H9 (cell line): ENCODE measurements around the gene HCN2. TPM values are rescaled to one million over a fixed set of nuclear protein-coding genes. Genes with fewer than 3 reads are reported as not detected.

Experiments
- DNase-seq: peaks from one replicate; pipeline ENCODE4 v3.0.0-alpha.2; 2017
- H2AFZ ChIP-seq: one replicate; pipeline ENCODE4 v1.6.1; 2013; ENCODE audit warnings: mild to moderate bottlenecking, low read length, control low read depth, moderate library complexity
- H2AK5ac ChIP-seq: 2 replicates; pipeline ENCODE4 v1.6.1; 2013; ENCODE audit warnings: low read length, control low read depth, mixed read lengths; ENCODE audit not compliant: insufficient read length
- H2BK120ac ChIP-seq: one replicate; pipeline ENCODE4 v1.6.1; 2013; ENCODE audit warnings: low read depth, mild to moderate bottlenecking, low read length, control low read depth, inconsistent platforms; ENCODE audit not compliant: poor library complexity, severe bottlenecking
- H2BK12ac ChIP-seq: 2 replicates; pipeline ENCODE4 v1.6.1; 2013; ENCODE audit warnings: low read length, control low read depth, mixed read lengths, low read depth; ENCODE audit not compliant: insufficient read length
- H2BK15ac ChIP-seq: 2 replicates; pipeline ENCODE4 v1.6.1; 2013; ENCODE audit warnings: low read depth, low read length, control low read depth
- H2BK20ac ChIP-seq: one replicate; pipeline ENCODE4 v1.6.1; 2013; ENCODE audit warnings: low read depth, mild to moderate bottlenecking, low read length, control low read depth, inconsistent platforms; ENCODE audit not compliant: poor library complexity, severe bottlenecking
- H2BK5ac ChIP-seq: 2 replicates; pipeline ENCODE4 v1.6.1; 2013; ENCODE audit warnings: low read length, control low read depth, mixed read lengths; ENCODE audit not compliant: insufficient read length
- H3K14ac ChIP-seq: 2 replicates; pipeline ENCODE4 v1.6.1; 2013; ENCODE audit warnings: low read length, control low read depth; ENCODE audit not compliant: insufficient read depth
- H3K18ac ChIP-seq: 2 replicates; pipeline ENCODE4 v1.6.1; 2013; ENCODE audit warnings: low read depth, mild to moderate bottlenecking, mixed read lengths, low read length, control low read depth; ENCODE audit not compliant: insufficient read length
- H3K23ac ChIP-seq: 2 replicates; pipeline ENCODE4 v1.6.1; 2013; ENCODE audit warnings: low read length, control low read depth, mixed read lengths, low read depth; ENCODE audit not compliant: insufficient read length
- H3K23me2 ChIP-seq: 2 replicates; pipeline ENCODE4 v1.6.1; 2013; ENCODE audit warnings: low read depth, mild to moderate bottlenecking, mixed read lengths, low read length, control low read depth; ENCODE audit not compliant: insufficient read length, poor library complexity, severe bottlenecking
- H3K27ac ChIP-seq: 2 replicates; pipeline ENCODE4 v1.5.1; 2013; ENCODE audit warnings: low read length, control low read depth, mixed read lengths, low read depth; ENCODE audit not compliant: insufficient read length
- H3K27me3 ChIP-seq: 2 replicates; pipeline ENCODE4 v1.6.1; 2013; ENCODE audit warnings: low read length, control low read depth, inconsistent platforms; ENCODE audit not compliant: insufficient read depth
- H3K4ac ChIP-seq: 2 replicates; pipeline ENCODE4 v1.6.1; 2013; ENCODE audit warnings: low read depth, mild to moderate bottlenecking, control low read depth, inconsistent platforms, low read length, moderate library complexity
- H3K4me1 ChIP-seq: 2 replicates; pipeline ENCODE4 v1.6.1; 2013; ENCODE audit warnings: low read length, control low read depth, inconsistent platforms; ENCODE audit not compliant: insufficient read depth
- H3K4me2 ChIP-seq: 2 replicates; pipeline ENCODE4 v1.6.1; 2013; ENCODE audit warnings: low read length, control low read depth, mixed read lengths; ENCODE audit not compliant: insufficient read length, insufficient read depth
- H3K56ac ChIP-seq: 2 replicates; pipeline ENCODE4 v1.6.1; 2013; ENCODE audit warnings: low read depth, mild to moderate bottlenecking, mixed read lengths, low read length, control low read depth; ENCODE audit not compliant: insufficient read length
- H3K79me1 ChIP-seq: 2 replicates; pipeline ENCODE4 v1.6.1; 2013; ENCODE audit warnings: low read depth, mild to moderate bottlenecking, moderate library complexity, low read length, control low read depth, inconsistent platforms; ENCODE audit not compliant: insufficient read depth, poor library complexity, severe bottlenecking
- H3K79me2 ChIP-seq: 2 replicates; pipeline ENCODE4 v1.6.1; 2013; ENCODE audit warnings: low read length, control low read depth, inconsistent platforms; ENCODE audit not compliant: insufficient read depth
- H3K9ac ChIP-seq: 2 replicates; pipeline ENCODE4 v1.6.1; 2013; ENCODE audit warnings: low read length, control low read depth, mixed read lengths; ENCODE audit not compliant: insufficient read length; ENCODE audit errors: extremely low read depth
- H3K9me3 ChIP-seq: one replicate; pipeline ENCODE4 v1.6.1; 2013; ENCODE audit warnings: low read depth, low read length, inconsistent platforms; ENCODE audit not compliant: control insufficient read depth
- H3T11ph ChIP-seq: one replicate; pipeline ENCODE4 v1.6.1; 2013; ENCODE audit warnings: mild to moderate bottlenecking, low read length, control low read depth, inconsistent platforms
- H4K20me1 ChIP-seq: one replicate; pipeline ENCODE4 v1.6.1; 2013; ENCODE audit not compliant: control insufficient read depth, insufficient read length, insufficient read depth
- H4K5ac ChIP-seq: 2 replicates; pipeline ENCODE4 v1.6.1; 2013; ENCODE audit warnings: low read depth, mild to moderate bottlenecking, mixed read lengths, low read length, control low read depth; ENCODE audit not compliant: insufficient read length
- H4K8ac ChIP-seq: replicated peaks from 2 replicates; pipeline ENCODE4 v1.6.1; 2013; ENCODE audit warnings: low read length, control low read depth, mixed read lengths, low read depth; ENCODE audit not compliant: insufficient read length
- H4K91ac ChIP-seq: 2 replicates; pipeline ENCODE4 v1.6.1; 2013; ENCODE audit warnings: low read depth, mild to moderate bottlenecking, moderate library complexity, mixed read lengths, low read length, control low read depth; ENCODE audit not compliant: insufficient read length
- H3K27ac Mint-ChIP-seq, 3 experiments: 2 replicates in 2 of 3; 3 replicates in 1 of 3; pipeline ENCODE4 v1.8.0; 2020 to 2021; ENCODE audit warnings: mixed read lengths in 3 of 3, mild to moderate bottlenecking in 1 of 3, moderate library complexity in 1 of 3
- H3K27me3 Mint-ChIP-seq: 2 replicates; pipeline ENCODE4 v1.8.0; 2021; ENCODE audit warnings: low read depth, mild to moderate bottlenecking, moderate library complexity, mixed read lengths
- H3K36me3 Mint-ChIP-seq, 3 experiments: 2 replicates in 2 of 3; 3 replicates in 1 of 3; pipeline ENCODE4 v1.8.0; 2020 to 2021; ENCODE audit warnings: low read depth in 3 of 3, mixed read lengths in 3 of 3; ENCODE audit not compliant: insufficient read depth in 1 of 3
- H3K4me1 Mint-ChIP-seq, 2 experiments: 2 replicates each; pipeline ENCODE4 v1.8.0; 2020; ENCODE audit warnings: mixed read lengths in 2 of 2
- H3K4me3 Mint-ChIP-seq, 2 experiments: 2 replicates in 1 of 2; 3 replicates in 1 of 2; pipeline ENCODE4 v1.8.0; 2020 to 2021; ENCODE audit warnings: mild to moderate bottlenecking in 2 of 2, mixed read lengths in 2 of 2, moderate library complexity in 1 of 2
- H3K9me3 Mint-ChIP-seq, 2 experiments: 2 replicates in 1 of 2; 3 replicates in 1 of 2; pipeline ENCODE4 v1.8.0; 2020; ENCODE audit warnings: mild to moderate bottlenecking in 2 of 2, mixed read lengths in 2 of 2, moderate library complexity in 1 of 2
- CTCF ChIP-seq: fragments of 200-600 bp; sonication (generic); conservative IDR thresholded peaks from 3 replicates; pipeline ENCODE4 v1.8.0; 2021; ENCODE audit warnings: antibody characterized with exemption, mild to moderate bottlenecking
- WGBS: extraction: QIAGEN DNeasy Blood & Tissue Kit; methylation state at CpG from one replicate; pipeline ENCODE4 v1.1.7; 2013; ENCODE audit warnings: missing lambda C conversion rate, low lambda C conversion rate, mixed read lengths; ENCODE audit not compliant: insufficient read length; ENCODE audit errors: extremely low coverage; 5-methylcytosine and 5-hydroxymethylcytosine counted together
- total RNA-seq: library from RNA; stranded (reverse); gene quantifications from 2 replicates; pipeline ENCODE4 v1.2.1, GENCODE V29; 2021

Gene HCN2
- total RNA-seq, 1 experiment from 2014 or later: 3.7 TPM

GRCh38 chr19:629961-630714 lies 40.5 kb downstream of the HCN2 start:
- no peaks in the 10 kb centered on the region; the same call in 1 of the 2 replicates for H3K4me1 ChIP-seq
- Mint-ChIP-seq H3K4me3 (peak overlapping the region in 1 of 2 experiments; percentile 29; a peak in 2 of 5 replicates), H3K27ac (peak overlapping the region in 2 of 3 experiments; percentile 31 to 57; a peak in 2 of 7 replicates), H3K27me3 (no peaks in the 10 kb centered on the region), H3K9me3 (no peaks in the 10 kb centered on the region; a peak in 1 of 5 replicates), H3K36me3 (peaks cover 26 to 47% (median 35%) of the 10 kb centered on the region in 3 experiments; a peak in 6 of 7 replicates), H3K4me1 (peaks cover 7 to 13% of the 10 kb centered on the region in 2 experiments)
- H3K4ac ChIP-seq: no peak overlapping the region
- TF ChIP-seq CTCF: no peak
- H2BK120ac ChIP-seq: no peak overlapping the region
- no peak overlapping the region for H3T11ph ChIP-seq
- peaks cover 7% of the 10 kb centered on the region for H3K23me2 ChIP-seq
- H3K23ac ChIP-seq: no peak overlapping the region
- H3K9ac ChIP-seq: no peak overlapping the region
- no peaks in the 10 kb centered on the region for H3K79me2 ChIP-seq
- no peaks in the 10 kb centered on the region for H3K27me3 ChIP-seq
- no peak overlapping the region for H3K14ac ChIP-seq
- H2BK12ac ChIP-seq: no peak overlapping the region
- H3K18ac ChIP-seq: no peak overlapping the region
- no peak overlapping the region for H4K8ac ChIP-seq
- peaks cover 4% of the 10 kb centered on the region for H4K20me1 ChIP-seq
- no peak for DNase-seq
- peaks cover 10% of the 10 kb centered on the region for H3K79me1 ChIP-seq
- no peak overlapping the region for H2BK5ac ChIP-seq
- H3K4me2 ChIP-seq: no peak overlapping the region
- H3K27ac ChIP-seq: no peak overlapping the region
- no peak overlapping the region for H2BK20ac ChIP-seq
- H4K91ac ChIP-seq: no peak overlapping the region
- no peak overlapping the region for H4K5ac ChIP-seq
- no peak overlapping the region for H2BK15ac ChIP-seq
- no peak overlapping the region for H2AK5ac ChIP-seq
- no peak overlapping the region for H3K56ac ChIP-seq
- H3K9me3 ChIP-seq: no peaks in the 10 kb centered on the region
- no CpG with 5 or more reads among the region's 30 CpGs for WGBS
- H2AFZ ChIP-seq: no peak overlapping the region
